ENCODE data around the gene PTPRD.

The PTPRD gene

GRCh38 chr9:8762479-8763085 is 1850.2 kb downstream of the PTPRD start:
- Mint-ChIP-seq H3K4me1 (ENCODE audit: low read depth) (no peaks in the 10 kb centered on the region), H3K27ac (no peak overlapping the region), H3K4me3 (no peak overlapping the region), H3K36me3 (no peaks in the 10 kb centered on the region), H3K9me3 (ENCODE audit: low read depth) (no peaks in the 10 kb centered on the region), H3K27me3 (no peaks in the 10 kb centered on the region)

- Mint-ChIP-seq H3K27me3 (no peaks in the 10 kb centered on the region), H3K4me3 (no peak overlapping the region), H3K4me1 (ENCODE audit: low read depth) (no peaks in the 10 kb centered on the region), H3K36me3 (no peaks in the 10 kb centered on the region), H3K27ac (no peak overlapping the region), H3K9me3 (ENCODE audit: low read depth) (no peaks in the 10 kb centered on the region)
Measured at GRCh38 chr9:8760000-8760767, 1852.6 kb downstream of the PTPRD start.

- no peaks in the 10 kb centered on the region for H3K9me3 Mint-ChIP-seq (ENCODE audit: low read depth)
- H3K36me3 Mint-ChIP-seq: no peaks in the 10 kb centered on the region
Measured at GRCh38 chr9:8757881-8758280, 1854.9 kb downstream of the PTPRD start.

GRCh38 chr9:8754751-8755150 is 1858.1 kb downstream of the PTPRD start:
- Mint-ChIP-seq H3K27ac (no peak overlapping the region), H3K27me3 (no peaks in the 10 kb centered on the region), H3K4me1 (ENCODE audit: low read depth) (no peaks in the 10 kb centered on the region), H3K9me3 (ENCODE audit: low read depth) (no peaks in the 10 kb centered on the region), H3K36me3 (no peaks in the 10 kb centered on the region), H3K4me3 (no peak overlapping the region)

More at GRCh38 chr9:8757881-8758280, 1854.9 kb downstream of the PTPRD start:
- H3K4me3 Mint-ChIP-seq: no peak overlapping the region
- no peaks in the 10 kb centered on the region for H3K4me1 Mint-ChIP-seq (ENCODE audit: low read depth)
- H3K27me3 Mint-ChIP-seq: no peaks in the 10 kb centered on the region
- H3K27ac Mint-ChIP-seq: no peak overlapping the region

GRCh38 chr9:8751406-8751930 is 1861.3 kb downstream of the PTPRD start:
- Mint-ChIP-seq H3K27me3 (no peaks in the 10 kb centered on the region), H3K4me3 (no peak overlapping the region), H3K36me3 (no peaks in the 10 kb centered on the region), H3K9me3 (ENCODE audit: low read depth) (no peaks in the 10 kb centered on the region), H3K4me1 (ENCODE audit: low read depth) (no peaks in the 10 kb centered on the region), H3K27ac (no peak overlapping the region)

GRCh38 chr9:8750639-8751051 is 1862.2 kb downstream of the PTPRD start:
- Mint-ChIP-seq H3K27me3 (no peaks in the 10 kb centered on the region), H3K4me3 (no peak overlapping the region), H3K36me3 (no peaks in the 10 kb centered on the region), H3K27ac (no peak overlapping the region), H3K4me1 (ENCODE audit: low read depth) (no peaks in the 10 kb centered on the region), H3K9me3 (ENCODE audit: low read depth) (no peaks in the 10 kb centered on the region)

GRCh38 chr9:8745347-8745746 is 1867.5 kb downstream of the PTPRD start:
- Mint-ChIP-seq H3K4me1 (ENCODE audit: low read depth) (no peaks in the 10 kb centered on the region), H3K4me3 (no peak overlapping the region)

GRCh38 chr9:8738945-8739344 is 1873.9 kb downstream of the PTPRD start:
- H3K27me3 Mint-ChIP-seq: peaks cover 4% of the 10 kb centered on the region
- no peaks in the 10 kb centered on the region for H3K4me1 Mint-ChIP-seq (ENCODE audit: low read depth)
- H3K4me3 Mint-ChIP-seq: no peak overlapping the region
- H3K36me3 Mint-ChIP-seq: no peaks in the 10 kb centered on the region
- peaks cover 4% of the 10 kb centered on the region for H3K9me3 Mint-ChIP-seq (ENCODE audit: low read depth)
- H3K27ac Mint-ChIP-seq: no peak overlapping the region

More at GRCh38 chr9:8745347-8745746, 1867.5 kb downstream of the PTPRD start:
- Mint-ChIP-seq H3K36me3 (no peaks in the 10 kb centered on the region), H3K9me3 (ENCODE audit: low read depth) (no peaks in the 10 kb centered on the region), H3K27ac (no peak overlapping the region), H3K27me3 (no peaks in the 10 kb centered on the region)

- Mint-ChIP-seq H3K4me1 (ENCODE audit: low read depth) (no peaks in the 10 kb centered on the region), H3K27ac (no peak overlapping the region), H3K27me3 (peaks cover 7% of the 10 kb centered on the region), H3K9me3 (ENCODE audit: low read depth) (peaks cover 4% of the 10 kb centered on the region), H3K4me3 (no peak overlapping the region), H3K36me3 (no peaks in the 10 kb centered on the region)
Measured at GRCh38 chr9:8736805-8737204, 1876.0 kb downstream of the PTPRD start.

- H3K36me3 Mint-ChIP-seq: no peaks in the 10 kb centered on the region
- peaks cover 7% of the 10 kb centered on the region for H3K27me3 Mint-ChIP-seq
- peaks cover 4% of the 10 kb centered on the region for H3K9me3 Mint-ChIP-seq (ENCODE audit: low read depth)
Measured at GRCh38 chr9:8734760-8735159, 1878.0 kb downstream of the PTPRD start.

GRCh38 chr9:8733131-8733954 is 1879.5 kb downstream of the PTPRD start:
- Mint-ChIP-seq H3K36me3 (no peaks in the 10 kb centered on the region), H3K4me3 (no peak overlapping the region), H3K9me3 (ENCODE audit: low read depth) (peaks cover 4% of the 10 kb centered on the region), H3K27ac (no peak overlapping the region), H3K27me3 (peaks cover 7% of the 10 kb centered on the region), H3K4me1 (ENCODE audit: low read depth) (no peaks in the 10 kb centered on the region)

More at GRCh38 chr9:8734760-8735159, 1878.0 kb downstream of the PTPRD start:
- H3K4me3 Mint-ChIP-seq: no peak overlapping the region
- H3K27ac Mint-ChIP-seq: no peak overlapping the region
- H3K4me1 Mint-ChIP-seq (ENCODE audit: low read depth): no peaks in the 10 kb centered on the region

GRCh38 chr9:8732367-8733075 is 1880.3 kb downstream of the PTPRD start:
- no peaks in the 10 kb centered on the region for H3K36me3 Mint-ChIP-seq
- H3K27ac Mint-ChIP-seq: no peak overlapping the region

GRCh38 chr9:8730618-8731017 is 1882.2 kb downstream of the PTPRD start:
- no peak overlapping the region for H3K4me3 Mint-ChIP-seq
- peaks cover 9% of the 10 kb centered on the region for H3K27me3 Mint-ChIP-seq
- H3K27ac Mint-ChIP-seq: no peak overlapping the region
- no peaks in the 10 kb centered on the region for H3K36me3 Mint-ChIP-seq
- H3K9me3 Mint-ChIP-seq (ENCODE audit: low read depth): peaks cover 4% of the 10 kb centered on the region
- H3K4me1 Mint-ChIP-seq (ENCODE audit: low read depth): no peaks in the 10 kb centered on the region

More at GRCh38 chr9:8732367-8733075, 1880.3 kb downstream of the PTPRD start:
- Mint-ChIP-seq H3K4me3 (no peak overlapping the region), H3K9me3 (ENCODE audit: low read depth) (peaks cover 4% of the 10 kb centered on the region), H3K27me3 (peaks cover 7% of the 10 kb centered on the region), H3K4me1 (ENCODE audit: low read depth) (no peaks in the 10 kb centered on the region)

- no peaks in the 10 kb centered on the region for H3K36me3 Mint-ChIP-seq
- H3K4me3 Mint-ChIP-seq: no peak overlapping the region
- no peaks in the 10 kb centered on the region for H3K4me1 Mint-ChIP-seq (ENCODE audit: low read depth)
- no peak overlapping the region for H3K27ac Mint-ChIP-seq
- peaks cover 5% of the 10 kb centered on the region for H3K27me3 Mint-ChIP-seq
- no peaks in the 10 kb centered on the region for H3K9me3 Mint-ChIP-seq (ENCODE audit: low read depth)
Measured at GRCh38 chr9:8728910-8729309, 1883.9 kb downstream of the PTPRD start.

All from activated naive CD8-positive, alpha-beta T cell (primary cell).